Glomerular endothelial cell (primary cell): ENCODE data around the gene EIF1. TPM values are rescaled to one million over a fixed set of nuclear protein-coding genes. Genes with fewer than 3 reads are reported as not detected.
"Not testable (repeated sequence)": the region's sequence is repeated elsewhere in the genome, so short reads cannot be mapped to it uniquely, and the experiment has no call there.

Experiments
- DNase-seq: peaks from one replicate; pipeline ENCODE4 v3.0.0-alpha.2; 2011; ENCODE audit warnings: low read depth, low spot score; ENCODE audit errors: extremely low read depth
- total RNA-seq: library from RNA; depleted of rRNA; stranded (reverse); fragments of >200 nt; gene quantifications from 2 replicates; pipeline ENCODE4 v1.2.3, GENCODE V29; 2015

EIF1 gene
- total RNA-seq, 1 donor from 2014 or later, result 367 TPM

- DNase-seq, result no peak
Observed at GRCh38 chr17:41695134-41695661, 6.5 kb downstream of the EIF1 start.

- no peak for DNase-seq
Observed at GRCh38 chr17:41695954-41696757, 7.5 kb downstream of the EIF1 start.

GRCh38 chr17:41697122-41697962 lies 8.7 kb downstream of the EIF1 start:
- no peak for DNase-seq

GRCh38 chr17:41700843-41701242 lies 12.2 kb downstream of the EIF1 start:
- DNase-seq, result not testable (repeated sequence)

GRCh38 chr17:41702712-41703111 lies 14.0 kb downstream of the EIF1 start:
- no peak for DNase-seq

- DNase-seq, result no peak
Observed at GRCh38 chr17:41705271-41705991, 16.7 kb downstream of the EIF1 start.

GRCh38 chr17:41707803-41708669 lies 19.4 kb downstream of the EIF1 start:
- DNase-seq, result no peak

GRCh38 chr17:41710472-41711090 lies 21.9 kb downstream of the EIF1 start:
- no peak for DNase-seq

- DNase-seq, result no peak
Observed at GRCh38 chr17:41711669-41712400, 23.1 kb downstream of the EIF1 start, which contains the start of gene GAST. Gene GAST, plus strand, starts transcription at chr17:41712331. Its CDS starts 3,106 bp downstream, at chr17:41715437.

GRCh38 chr17:41717408-41718286 lies 29.0 kb downstream of the EIF1 start:
- no peak for DNase-seq

GRCh38 chr17:41718287-41718645 lies 29.6 kb downstream of the EIF1 start:
- no peak for DNase-seq

GRCh38 chr17:41722231-41722630 lies 33.5 kb downstream of the EIF1 start:
- DNase-seq, result no peak

GRCh38 chr17:41723801-41724475 lies 35.3 kb downstream of the EIF1 start:
- DNase-seq, result no peak

GRCh38 chr17:41724476-41725050 lies 35.9 kb downstream of the EIF1 start:
- DNase-seq, result no peak

GRCh38 chr17:41725134-41725533 lies 36.4 kb downstream of the EIF1 start:
- DNase-seq, result no peak

GRCh38 chr17:41728056-41728455 lies 39.4 kb downstream of the EIF1 start:
- DNase-seq, result no peak

- no peak for DNase-seq
Observed at GRCh38 chr17:41730479-41730878, 41.8 kb downstream of the EIF1 start.
